HEK293T (cell line): Measurements from ENCODE around the gene FTO.

Source experiments
- CTCF ChIA-PET: fragments of 350-600 bp; formaldehyde crosslinking; extraction: SDS; loops from one replicate; lab custom pipeline; 2021; ENCODE audit warnings: antibody characterized with exemption, inconsistent platforms; lab: Yijun Ruan, JAX
- POLR2A ChIA-PET: fragments of 350-600 bp; formaldehyde crosslinking; extraction: SDS; loops from one replicate; lab custom pipeline; 2020; ENCODE audit warnings: antibody characterized with exemption, inconsistent platforms; lab: Yijun Ruan, JAX
- DNase-seq: peaks from one replicate; pipeline ENCODE4 v3.0.0; 2012; ENCODE audit warnings: mixed read lengths; ENCODE audit errors: extremely low spot score
- ARNT ChIP-seq: fragments of 450-650 bp; IDR thresholded peaks from 2 replicates; pipeline ENCODE4 v1.6.1; 2017; ENCODE audit warnings: mild to moderate bottlenecking
- BHLHE40 ChIP-seq: fragments of 450-650 bp; IDR thresholded peaks from 2 replicates; pipeline ENCODE4 v1.6.1; 2016; ENCODE audit warnings: mild to moderate bottlenecking, moderate library complexity, borderline replicate concordance
- CTBP1 ChIP-seq: fragments of 450-650 bp; IDR thresholded peaks from 2 replicates; pipeline ENCODE4 v1.6.1; 2016; ENCODE audit warnings: borderline replicate concordance
- ELF4 ChIP-seq: fragments of 450-650 bp; IDR thresholded peaks from 2 replicates; pipeline ENCODE4 v1.6.1; 2017; ENCODE audit warnings: antibody characterized with exemption
- FOXA1 ChIP-seq: fragments of 450-650 bp; IDR thresholded peaks from 2 replicates; pipeline ENCODE4 v1.6.1; 2016; ENCODE audit warnings: mild to moderate bottlenecking
- FOXK2 ChIP-seq: fragments of 450-650 bp; IDR thresholded peaks from 2 replicates; pipeline ENCODE4 v1.6.1; 2016; ENCODE audit warnings: mild to moderate bottlenecking
- FOXM1 ChIP-seq: fragments of 450-650 bp; IDR thresholded peaks from 2 replicates; pipeline ENCODE4 v1.6.1; 2017; ENCODE audit warnings: mild to moderate bottlenecking, borderline replicate concordance
- HDGF ChIP-seq: fragments of 450-650 bp; IDR thresholded peaks from 2 replicates; pipeline ENCODE4 v1.6.1; 2017; ENCODE audit warnings: antibody characterized with exemption, borderline replicate concordance
- L3MBTL2 ChIP-seq: fragments of 450-650 bp; conservative IDR thresholded peaks from 2 replicates; pipeline ENCODE4 v1.6.1; 2016; ENCODE audit warnings: mild to moderate bottlenecking
- LEF1 ChIP-seq: fragments of 450-650 bp; IDR thresholded peaks from 2 replicates; pipeline ENCODE4 v1.6.1; 2017; ENCODE audit warnings: mild to moderate bottlenecking, borderline replicate concordance
- NFRKB ChIP-seq: fragments of 450-650 bp; IDR thresholded peaks from 2 replicates; pipeline ENCODE4 v1.6.1; 2016; ENCODE audit warnings: mild to moderate bottlenecking, moderate library complexity
- SP1 ChIP-seq: fragments of 450-650 bp; IDR thresholded peaks from 2 replicates; pipeline ENCODE4 v1.6.1; 2017
- SUZ12 ChIP-seq: fragments of 450-650 bp; IDR thresholded peaks from 2 replicates; pipeline ENCODE4 v1.6.1; 2016; ENCODE audit warnings: mild to moderate bottlenecking
- TARDBP ChIP-seq: fragments of 450-650 bp; IDR thresholded peaks from 2 replicates; pipeline ENCODE4 v1.6.1; 2016
- ZNF384 ChIP-seq: fragments of 450-650 bp; IDR thresholded peaks from 2 replicates; pipeline ENCODE4 v1.6.1; 2016
- TF ChIP-seq, protein P1 (sequence below): fragments of 450-650 bp; IDR thresholded peaks from 2 replicates; pipeline ENCODE4 v1.6.1; 2016

The FTO gene

DNA sequence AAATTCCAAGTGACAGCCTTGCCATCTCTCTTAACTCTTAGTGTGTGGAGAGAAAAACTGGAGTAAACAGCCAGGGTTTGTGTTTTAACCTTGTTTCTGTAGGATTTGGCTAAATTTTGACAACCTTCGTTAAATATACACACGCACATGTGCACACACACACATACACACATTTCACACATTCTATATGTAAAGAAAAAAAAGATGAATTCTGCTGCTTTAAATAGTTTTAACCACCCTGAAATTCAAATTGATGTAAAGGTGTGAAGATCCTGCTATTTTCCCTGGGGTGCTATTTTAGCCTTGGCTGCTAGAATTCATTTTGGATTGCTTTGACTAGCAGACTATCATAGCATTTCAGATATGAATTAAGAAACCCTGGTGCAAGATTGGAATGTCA lies 191.9 kb downstream of the FTO start:
- CTCF ChIA-PET = no interaction called here
- no peak for TF ChIP-seq ZNF384
- no peak for TF ChIP-seq NFRKB
- TF ChIP-seq SUZ12 = no peak
- TF ChIP-seq, protein P1, sequence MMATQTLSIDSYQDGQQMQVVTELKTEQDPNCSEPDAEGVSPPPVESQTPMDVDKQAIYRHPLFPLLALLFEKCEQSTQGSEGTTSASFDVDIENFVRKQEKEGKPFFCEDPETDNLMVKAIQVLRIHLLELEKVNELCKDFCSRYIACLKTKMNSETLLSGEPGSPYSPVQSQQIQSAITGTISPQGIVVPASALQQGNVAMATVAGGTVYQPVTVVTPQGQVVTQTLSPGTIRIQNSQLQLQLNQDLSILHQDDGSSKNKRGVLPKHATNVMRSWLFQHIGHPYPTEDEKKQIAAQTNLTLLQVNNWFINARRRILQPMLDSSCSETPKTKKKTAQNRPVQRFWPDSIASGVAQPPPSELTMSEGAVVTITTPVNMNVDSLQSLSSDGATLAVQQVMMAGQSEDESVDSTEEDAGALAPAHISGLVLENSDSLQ = no peak
- no peak for TF ChIP-seq ELF4
- TF ChIP-seq FOXK2 = no peak
- no peak for TF ChIP-seq SP1
- TF ChIP-seq L3MBTL2 = no peak
- no peak for TF ChIP-seq CTBP1
- no peak for TF ChIP-seq FOXM1
- no peak for TF ChIP-seq FOXA1
- no peak for TF ChIP-seq LEF1
- no peak for TF ChIP-seq HDGF
- TF ChIP-seq ARNT = no peak
- no peak for TF ChIP-seq TARDBP
- no peak for TF ChIP-seq BHLHE40
- DNase-seq = no peak
- POLR2A ChIA-PET = no interaction called here

DNA sequence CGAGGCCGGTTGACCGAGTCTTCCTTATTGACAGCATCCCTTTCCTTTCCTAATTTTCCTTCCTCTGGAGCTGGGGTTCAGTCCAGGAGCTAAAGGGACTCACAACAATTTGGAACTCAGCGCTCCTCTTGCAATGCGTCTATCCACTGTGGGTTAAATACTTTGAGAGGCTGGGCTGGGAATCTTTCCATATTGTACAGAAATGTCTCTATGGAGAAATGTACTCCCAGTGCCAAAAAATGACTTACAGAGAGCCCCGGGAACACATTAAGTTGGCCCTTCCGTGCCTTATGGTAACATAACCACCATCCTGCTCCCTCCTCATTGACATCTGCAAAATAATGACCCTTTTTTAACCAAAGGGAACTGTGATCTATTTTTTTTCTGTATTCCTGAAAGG lies 192.8 kb downstream of the FTO start:
- CTCF ChIA-PET = no interaction called here
- no peak for TF ChIP-seq HDGF

DNA sequence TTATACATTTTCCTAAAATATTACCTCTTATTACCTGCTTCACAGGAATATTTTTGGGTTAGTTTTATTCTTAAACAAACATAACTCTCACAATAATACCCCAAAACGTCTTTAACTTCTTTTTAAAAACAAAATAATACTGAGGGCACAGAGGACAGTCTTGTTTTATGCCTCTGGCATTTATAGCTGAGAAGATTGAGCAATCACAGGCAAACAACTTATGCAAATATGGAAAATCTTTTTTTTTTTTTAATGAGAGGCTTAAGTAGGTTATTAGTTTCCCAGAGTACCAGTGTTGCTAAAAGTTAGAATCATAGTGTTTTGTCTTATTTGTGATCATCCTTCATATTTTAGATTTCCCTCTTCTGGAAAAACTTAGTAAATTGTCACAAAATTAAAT lies 195.0 kb downstream of the FTO start:
- TF ChIP-seq SP1 (no peak), LEF1 (no peak), NFRKB (no peak), L3MBTL2 (no peak), TARDBP (no peak), ELF4 (no peak), SUZ12 (no peak), CTBP1 (no peak), FOXA1 (no peak), ARNT (no peak), ZNF384 (no peak)
- TF ChIP-seq, protein P1 = no peak
- POLR2A ChIA-PET = no interaction called here
- DNase-seq = no peak

More for the DNA sequence above, 192.8 kb downstream of the FTO start:
- POLR2A ChIA-PET = no interaction called here
- no peak for DNase-seq

DNA sequence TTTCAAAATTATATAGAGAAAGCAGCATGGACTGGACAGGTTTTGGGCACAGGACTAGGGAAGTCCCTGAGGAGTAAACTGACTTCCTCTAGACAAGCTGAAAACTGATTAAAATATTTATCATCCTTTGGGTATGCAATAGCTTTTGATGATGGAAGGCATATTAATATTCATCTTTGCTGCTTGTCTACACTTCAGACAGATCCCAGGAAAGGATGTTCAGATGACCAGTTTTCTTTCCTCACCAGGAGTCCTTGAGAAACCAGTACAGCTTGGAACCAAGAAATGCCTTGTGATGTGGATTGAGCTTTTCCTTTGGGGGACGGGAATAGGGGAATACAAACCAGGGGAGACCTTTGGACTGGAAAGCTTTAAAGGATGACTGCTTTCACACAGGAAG lies 195.5 kb downstream of the FTO start:
- CTCF ChIA-PET = no interaction called here
- POLR2A ChIA-PET = no interaction called here
- DNase-seq = no peak
- TF ChIP-seq BHLHE40 (no peak), FOXK2 (no peak), ELF4 (no peak), SP1 (no peak), ZNF384 (no peak), ARNT (no peak), L3MBTL2 (no peak), TARDBP (no peak), SUZ12 (no peak), HDGF (no peak), LEF1 (no peak), FOXM1 (no peak), FOXA1 (no peak), NFRKB (no peak), CTBP1 (no peak)
- TF ChIP-seq, protein P1 = no peak

More for the DNA sequence above, 195.0 kb downstream of the FTO start:
- CTCF ChIA-PET = no interaction called here

DNA sequence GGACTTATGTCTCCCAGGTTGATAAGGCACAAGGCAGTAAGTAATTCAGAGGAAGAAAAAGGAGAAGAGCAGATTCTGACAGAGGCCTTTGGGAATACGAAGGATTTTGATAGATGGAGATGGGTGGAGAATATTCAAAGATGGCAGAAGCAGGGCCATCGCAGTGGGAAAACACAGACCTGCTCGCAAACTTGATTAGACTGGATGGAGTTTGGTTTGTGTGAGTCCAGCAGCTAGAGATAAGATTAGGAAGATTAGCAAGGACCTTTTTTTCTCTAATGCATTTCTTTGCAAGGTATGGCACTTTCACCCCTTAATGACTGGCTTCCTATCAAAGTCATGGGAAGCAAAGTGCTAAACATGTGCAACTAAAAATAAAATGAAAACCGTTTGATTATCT lies 196.7 kb downstream of the FTO start:
- TF ChIP-seq BHLHE40 = no peak
- TF ChIP-seq TARDBP = no peak
- no peak for TF ChIP-seq ELF4
- TF ChIP-seq FOXA1 = no peak
- TF ChIP-seq NFRKB = no peak
- TF ChIP-seq ARNT = no peak
- TF ChIP-seq ZNF384 = no peak
- no peak for TF ChIP-seq LEF1
- no peak for TF ChIP-seq SP1
- TF ChIP-seq FOXM1 = no peak
- POLR2A ChIA-PET = no interaction called here
- CTCF ChIA-PET = no interaction called here
- DNase-seq = no peak

DNA sequence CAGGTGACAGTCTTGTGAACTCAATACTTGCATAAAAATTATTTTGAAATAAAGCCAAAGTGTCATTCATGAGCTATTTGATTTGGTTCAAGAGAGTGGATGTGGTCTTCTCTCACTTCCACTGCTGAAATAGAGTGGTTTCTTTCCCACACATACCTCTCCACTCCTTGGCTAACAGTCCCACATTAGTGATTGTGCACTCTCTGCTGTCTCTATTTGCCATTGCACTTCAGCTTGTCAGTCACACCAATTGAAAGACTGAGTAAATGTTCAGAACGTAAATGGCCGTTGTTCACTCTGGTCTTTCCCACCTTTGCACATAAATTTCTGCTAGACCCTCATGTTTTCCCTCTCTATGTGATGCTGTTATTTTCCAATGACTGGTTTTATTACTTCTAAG lies 197.5 kb downstream of the FTO start:
- ChIA-PET CTCF (no interaction called here), POLR2A (no interaction called here)
- DNase-seq = no peak
- TF ChIP-seq ARNT (no peak), FOXK2 (no peak), BHLHE40 (no peak), SUZ12 (no peak), TARDBP (no peak), CTBP1 (no peak), FOXA1 (no peak), HDGF (no peak), L3MBTL2 (no peak), FOXM1 (no peak), LEF1 (no peak), ZNF384 (no peak), SP1 (no peak), ELF4 (no peak), NFRKB (no peak)
- TF ChIP-seq, protein P1 = no peak
